AG04449 (cell line): Measurements from ENCODE around the gene SERF2.
A peak's percentile ranks its signal among the peaks of the same experiment; 100 is the strongest.
"Not testable (repeated sequence)": the region's sequence is repeated elsewhere in the genome, so short reads cannot be mapped to it uniquely, and the experiment has no call there.

Experiments
- CTCF ChIA-PET: fragments of 350-600 bp; formaldehyde crosslinking; extraction: SDS; loops from one replicate; lab custom pipeline; 2021; ENCODE audit warnings: antibody characterized with exemption; lab: Yijun Ruan, JAX
- POLR2A ChIA-PET: fragments of 400-600, 350-600 bp; formaldehyde crosslinking; extraction: SDS; loops from one replicate; lab custom pipeline; 2020; ENCODE audit warnings: antibody characterized with exemption, inconsistent platforms; lab: Yijun Ruan, JAX
- DNase-seq: peaks from one replicate; pipeline ENCODE4 v3.0.0-alpha.2; 2010; ENCODE audit warnings: low read depth, low spot score
- H3K4me3 ChIP-seq: 2 replicates; pipeline ENCODE4 v1.5.1; 2011; ENCODE audit warnings: low read depth, mild to moderate bottlenecking, control low read depth, low read length
- CTCF ChIP-seq: IDR thresholded peaks from one replicate; pipeline ENCODE4 v1.5.1; 2011; ENCODE audit warnings: mild to moderate bottlenecking, moderate library complexity, low read length, control low read depth, inconsistent platforms; ENCODE audit not compliant: insufficient read depth; ENCODE audit errors: missing control alignments

The SERF2 gene

GRCh38 chr15:43826508-43827341, 34.6 kb downstream of the SERF2 start, which contains the start of gene WDR76:
Gene WDR76 (plus strand): TSS chr15:43827002. CDS start chr15:43827033, 31 bp downstream.
- POLR2A ChIA-PET, result no interaction called here
- no peak for DNase-seq

GRCh38 chr15:43828061-43828657, 36.0 kb downstream of the SERF2 start:
- no peak for TF ChIP-seq CTCF
- ChIA-PET POLR2A (no interaction called here), CTCF (interaction anchor here (0.9 kb wide), 2 partner anchors 9 to 17 kb away, joined by 3 to 4 read pairs; no protein-coding TSS in a partner anchor)
- H3K4me3 ChIP-seq, result peak overlapping the region; percentile 68
- DNase-seq, result no peak

More at GRCh38 chr15:43826508-43827341, 34.6 kb downstream of the SERF2 start, which contains the start of gene WDR76:
- TF ChIP-seq CTCF, result no peak
- peak within 1 kb of the TSS; percentile 68 for H3K4me3 ChIP-seq
- CTCF ChIA-PET, result interaction anchor here (0.9 kb wide), 1 partner anchor 10 kb away, joined by 3 read pairs; no protein-coding TSS in a partner anchor

GRCh38 chr15:43829951-43830540, 37.9 kb downstream of the SERF2 start:
- CTCF ChIA-PET, POLR2A ChIA-PET, H3K4me3 ChIP-seq, DNase-seq: not testable (repeated sequence)

- H3K4me3 ChIP-seq, DNase-seq: not testable (repeated sequence)
- ChIA-PET POLR2A (interaction anchor here (0.6 kb wide), 1 partner anchor 30 kb away, joined by 3 read pairs; the partner anchor contains the start of gene HYPK), CTCF (interaction anchor here (0.6 kb wide), 1 partner anchor 39 kb away, joined by 3 read pairs; no protein-coding TSS in a partner anchor)
Measured at GRCh38 chr15:43830691-43831275, 38.7 kb downstream of the SERF2 start.

GRCh38 chr15:43831519-43832052, 39.5 kb downstream of the SERF2 start:
- not testable (repeated sequence) for H3K4me3 ChIP-seq, DNase-seq
- ChIA-PET POLR2A (interaction anchor here (0.6 kb wide), 2 partner anchors 9 to 31 kb away, joined by 3 read pairs; partner anchors contain the start of gene HYPK), CTCF (interaction anchor here (0.6 kb wide), 1 partner anchor 39 kb away, joined by 3 read pairs; no protein-coding TSS in a partner anchor)

- not testable (repeated sequence) for H3K4me3 ChIP-seq
Measured at GRCh38 chr15:43832485-43832884, 40.4 kb downstream of the SERF2 start.

GRCh38 chr15:43845421-43845820, 53.3 kb downstream of the SERF2 start:
- ChIA-PET CTCF (interaction anchor here (1.4 kb wide), 1 partner anchor 17 kb away, joined by 4 read pairs; no protein-coding TSS in a partner anchor), POLR2A (no interaction called here)
- no peak overlapping the region for H3K4me3 ChIP-seq
- DNase-seq, result no peak
- TF ChIP-seq CTCF, result no peak

More at GRCh38 chr15:43832485-43832884, 40.4 kb downstream of the SERF2 start:
- POLR2A ChIA-PET, CTCF ChIA-PET, DNase-seq: not testable (repeated sequence)
